NCI-H1105 treated with DMSO at 0.1 percent for 48 hours (cell line): ENCODE measurements around the gene C6orf120.
"Not testable (repeated sequence)": the region's sequence is repeated elsewhere in the genome, so short reads cannot be mapped to it uniquely, and the experiment has no call there.

ENCODE experiments used
- DNase-seq: peaks from one replicate; lab custom pipeline; 2025; lab: John Stamatoyannopoulos, UW

The C6orf120 gene

GRCh38 chr6:169684056-169684455 is 17.9 kb upstream of the C6orf120 start:
- DNase-seq: no peak

- no peak for DNase-seq
Observed at GRCh38 chr6:169685860-169686259, 16.1 kb upstream of the C6orf120 start.

- no peak for DNase-seq
Observed at GRCh38 chr6:169689287-169689686, 12.6 kb upstream of the C6orf120 start.

DNA sequence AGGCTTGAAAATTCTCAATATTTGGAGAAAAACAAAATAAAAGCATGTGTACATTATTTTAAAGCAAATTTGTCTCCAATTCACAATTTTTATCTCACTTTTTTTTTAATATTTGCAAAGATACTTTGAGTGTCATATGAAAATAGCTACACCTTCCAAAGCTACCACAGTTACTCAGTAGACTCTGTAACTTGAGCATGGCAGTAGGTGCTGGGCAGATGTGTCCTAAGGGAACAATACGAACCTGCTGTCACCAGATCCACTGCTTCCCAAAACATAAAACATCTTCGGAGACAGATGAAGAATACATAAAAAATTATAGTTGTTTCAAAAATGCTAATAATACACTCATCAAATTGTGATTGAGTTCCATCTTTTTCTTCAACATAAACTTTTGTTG is 10.7 kb upstream of the C6orf120 start:
- no peak for DNase-seq

DNA sequence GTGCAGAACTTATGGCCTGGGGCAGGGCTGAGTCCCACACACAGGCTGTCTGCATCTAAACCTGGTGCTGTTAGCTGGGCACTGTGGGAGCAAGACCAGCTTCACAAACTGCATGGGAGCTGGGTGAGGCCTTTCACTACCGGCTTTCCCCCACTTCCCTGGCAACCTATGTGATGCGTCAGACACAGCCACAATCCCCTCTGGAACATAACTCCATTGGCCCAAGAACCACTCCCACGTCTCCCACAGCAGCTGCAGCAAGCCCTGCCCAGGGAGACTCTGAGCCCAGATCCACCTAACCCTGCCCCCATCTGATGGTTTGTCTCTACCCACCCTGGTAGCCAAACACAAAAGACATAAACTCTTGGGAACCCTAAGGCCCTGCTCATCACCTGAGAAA is 9.4 kb upstream of the C6orf120 start:
- DNase-seq: no peak

GRCh38 chr6:169695131-169695530 is 6.8 kb upstream of the C6orf120 start:
- DNase-seq: no peak

DNA sequence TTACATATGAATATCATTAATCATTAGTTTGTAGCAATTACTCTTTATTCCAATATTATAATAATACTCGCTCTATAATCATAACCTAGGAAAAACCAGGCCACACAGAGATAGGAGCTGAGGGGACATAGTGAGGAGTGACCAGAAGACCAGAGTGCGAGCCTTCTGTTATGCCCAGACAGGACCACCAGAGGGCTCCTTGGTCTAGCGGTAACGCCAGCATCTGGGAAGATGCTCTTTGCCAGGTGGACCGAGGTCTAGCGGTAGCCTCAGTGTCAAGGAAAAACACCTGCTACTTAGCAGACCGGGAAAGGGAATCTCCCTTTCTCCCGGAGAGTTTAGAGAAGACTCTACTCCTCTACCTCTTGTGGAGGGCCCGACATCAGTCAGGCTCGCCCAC is 4.8 kb upstream of the C6orf120 start:
- not testable (repeated sequence) for DNase-seq

GRCh38 chr6:169700296-169700695 is 1.6 kb upstream of the C6orf120 start:
- no peak for DNase-seq

DNA sequence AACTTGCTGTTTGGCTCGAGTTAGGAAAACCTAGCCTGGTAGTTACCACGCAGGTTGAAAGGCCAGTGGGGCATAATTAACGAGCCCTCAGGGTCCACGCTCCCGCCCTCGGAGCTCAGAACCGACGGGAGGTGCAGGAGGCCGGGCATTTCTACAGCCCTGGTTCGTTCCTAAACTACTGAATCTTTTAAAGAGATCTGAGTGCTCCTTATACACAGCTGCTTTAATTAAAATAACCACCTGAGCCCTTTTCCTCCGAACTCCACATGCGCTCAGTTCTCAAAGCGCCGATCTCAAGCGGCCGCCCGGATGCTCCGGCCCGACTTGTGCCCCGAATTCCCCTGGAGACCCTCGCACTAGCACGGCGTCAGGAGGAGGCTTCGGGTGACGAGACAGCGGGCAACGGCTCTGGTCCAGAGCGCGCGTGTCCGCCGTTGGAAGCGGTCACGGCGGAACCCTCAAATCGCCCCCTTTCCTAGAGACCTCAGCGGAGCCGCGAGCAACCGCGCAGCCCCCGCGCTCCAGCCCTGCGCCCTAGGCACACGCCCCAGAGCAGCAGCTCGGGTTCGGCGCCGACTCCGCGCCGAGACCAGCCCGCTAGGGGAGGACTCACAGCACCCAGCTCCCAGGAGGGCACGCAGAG is 494 bp upstream of the C6orf120 start:
- no peak for DNase-seq

- peak; percentile 76 for DNase-seq
Observed at GRCh38 chr6:169702840-169703246, 917 bp downstream of the C6orf120 start.

GRCh38 chr6:169707772-169708171 is 5.8 kb downstream of the C6orf120 start:
- DNase-seq: no peak

- no peak for DNase-seq
Observed at GRCh38 chr6:169709293-169709692, 7.4 kb downstream of the C6orf120 start.

GRCh38 chr6:169710009-169710408 is 8.1 kb downstream of the C6orf120 start:
- DNase-seq: no peak

DNA sequence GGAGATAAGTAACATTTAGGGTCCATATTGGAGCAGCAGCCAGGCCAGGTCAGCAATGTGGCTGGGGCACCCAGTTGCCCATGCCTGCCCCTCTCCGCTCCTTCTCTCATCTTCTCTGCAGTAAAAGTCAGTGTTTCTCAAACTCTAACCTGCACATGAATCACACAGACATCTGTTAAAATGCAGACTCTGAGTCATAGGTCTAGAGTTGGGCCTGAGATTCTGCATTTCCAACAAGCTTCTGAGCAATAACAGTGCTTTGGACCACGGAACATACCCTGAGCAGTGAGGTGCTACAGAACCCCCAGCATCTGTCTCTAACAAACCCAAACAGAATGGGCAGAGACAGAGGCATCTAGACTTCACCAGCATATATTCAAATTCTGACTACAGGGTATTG is 12.3 kb downstream of the C6orf120 start:
- DNase-seq: no peak

DNA sequence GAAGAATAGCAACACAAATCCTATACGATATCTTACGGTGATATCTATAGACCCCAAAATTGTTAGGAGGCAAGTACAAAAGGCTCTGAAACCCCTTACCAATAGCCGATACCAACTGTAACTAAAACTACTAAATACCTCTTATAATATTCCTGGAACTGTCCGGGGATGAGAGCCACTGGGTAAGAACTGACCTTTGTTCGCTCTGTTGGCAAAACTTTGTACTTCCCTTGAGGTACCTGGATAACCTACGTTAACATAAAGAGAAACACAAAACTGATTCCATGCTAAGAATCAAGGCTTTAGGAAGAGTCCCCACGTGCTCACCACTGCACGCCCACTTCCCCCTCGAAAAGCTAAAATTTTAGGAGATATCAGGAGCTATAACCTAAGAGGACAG is 12.7 kb downstream of the C6orf120 start:
- no peak for DNase-seq

- DNase-seq: no peak
Observed at GRCh38 chr6:169719117-169719516, 17.2 kb downstream of the C6orf120 start.

GRCh38 chr6:169720207-169720855 is 18.4 kb downstream of the C6orf120 start:
- DNase-seq: no peak

GRCh38 chr6:169722362-169723199 is 20.7 kb downstream of the C6orf120 start:
- DNase-seq: peak; percentile 51

DNA sequence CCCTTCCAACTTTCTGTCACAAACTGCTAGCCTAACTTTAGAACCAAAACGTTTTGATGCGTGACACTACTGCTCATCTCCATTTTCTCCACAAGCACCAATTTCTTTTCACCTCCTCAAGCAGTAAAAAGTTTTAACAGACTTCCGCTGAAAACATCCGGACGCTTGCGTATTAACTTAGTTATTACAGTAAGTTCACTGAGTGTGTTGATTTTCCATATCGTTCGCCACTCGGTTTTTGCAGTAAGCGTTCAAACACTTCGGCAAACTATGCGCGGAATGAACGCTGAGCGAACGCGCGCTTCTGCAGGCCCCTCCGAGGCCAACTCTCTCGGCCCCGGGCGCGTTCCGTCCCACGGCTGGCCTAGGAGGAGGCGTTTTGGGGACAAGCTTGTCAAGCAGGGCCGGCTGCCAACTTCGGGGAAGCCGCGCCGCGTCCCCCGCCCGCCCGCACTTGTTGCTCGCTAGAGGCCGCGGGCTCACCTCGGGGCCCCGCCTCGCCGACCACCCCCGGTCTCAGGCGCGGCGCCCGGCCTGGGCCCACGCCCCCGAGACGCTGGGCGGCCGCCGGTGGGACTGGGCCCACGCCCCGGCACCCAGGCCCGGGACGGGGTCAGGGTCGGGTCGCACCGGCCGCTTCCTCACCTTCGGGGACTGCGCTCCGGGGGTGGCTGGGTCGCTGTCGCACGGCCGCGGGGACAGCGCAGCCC is 21.4 kb downstream of the C6orf120 start:
- DNase-seq: peak; percentile 74

DNA sequence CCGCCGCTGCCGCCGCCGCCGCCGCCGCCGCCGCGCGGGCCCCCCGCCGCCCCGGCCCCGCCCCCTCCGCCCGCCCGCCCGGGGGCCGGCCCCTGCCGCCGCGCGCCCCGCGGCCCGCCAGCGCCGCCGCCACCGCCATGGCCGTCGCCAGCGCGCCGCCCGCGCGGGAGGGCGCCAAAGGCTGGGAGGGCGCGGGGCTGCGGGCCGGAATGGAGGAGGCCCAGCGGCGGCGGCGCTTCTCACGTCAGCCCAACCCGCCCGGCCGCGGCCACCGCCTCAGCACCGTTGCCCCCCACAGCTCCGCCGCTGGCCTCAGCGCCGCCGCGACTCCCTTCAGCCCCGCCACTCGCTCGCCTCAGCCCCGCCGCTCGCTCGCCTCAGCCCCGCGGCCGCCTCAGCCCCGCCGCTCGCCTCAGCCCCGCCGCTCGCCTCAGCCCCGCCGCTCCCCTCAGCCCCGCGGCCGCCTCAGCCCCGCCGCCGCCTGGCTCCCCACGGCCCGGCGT is 22.1 kb downstream of the C6orf120 start:
- DNase-seq: peak; percentile 53

DNA sequence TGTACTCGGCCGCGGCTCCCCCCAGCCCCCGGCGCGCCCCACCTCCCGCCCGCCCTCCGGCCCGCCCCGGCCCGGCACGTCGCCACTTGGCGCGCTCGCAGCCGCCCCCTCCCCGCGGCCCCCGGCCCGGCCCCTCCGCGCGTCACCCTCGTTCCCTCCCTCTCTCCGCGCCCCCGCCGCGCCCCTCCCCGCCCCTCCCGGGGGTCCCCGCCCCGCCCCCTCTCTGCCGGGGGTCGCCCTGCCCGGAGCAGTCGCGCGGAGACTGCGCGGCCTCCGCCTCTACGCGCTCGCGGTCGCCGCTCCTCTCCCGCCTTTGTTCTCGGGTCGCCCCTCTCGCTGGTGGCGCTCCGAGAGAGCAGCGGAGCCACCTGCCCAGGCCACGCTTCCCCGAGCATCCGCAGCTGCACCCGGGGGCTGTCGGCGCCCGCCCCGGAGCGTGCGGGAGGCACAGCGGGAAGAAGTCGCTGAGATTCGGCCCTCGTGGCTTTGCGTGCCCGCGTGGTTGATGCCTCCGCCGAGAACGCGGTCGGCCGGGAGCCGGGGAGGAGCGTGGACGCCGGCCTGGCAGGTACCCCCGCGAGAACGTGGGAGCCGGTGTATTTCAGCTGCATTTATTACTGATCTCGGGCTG is 22.7 kb downstream of the C6orf120 start, which contains the start of gene PHF10:
PHF10 (minus strand) TSS at position 7 of the 631 bp plus-strand sequence. CDS start 569 bp downstream, outside the sequence.
- peak; percentile 78 for DNase-seq
